BLaER1 treated with 17β-estradiol and CSF1 and Interleukin-3, amounts not matched to agents 10 nM and 100 nM (cell line): Measurements from ENCODE around the gene MYEOV.

ENCODE experiments used
- H3K27ac ChIP-seq, 11 experiments: shearing (Covaris generic); formaldehyde crosslinking; 2 replicates each; pipeline ENCODE4 v1.8.1; 2022
- H3K27me3 ChIP-seq, 11 experiments: shearing (Covaris generic); formaldehyde crosslinking; 2 replicates each; pipeline ENCODE4 v1.8.1; 2022
- H3K36me3 ChIP-seq, 11 experiments: shearing (Covaris generic); formaldehyde crosslinking; 2 replicates each; pipeline ENCODE4 v1.8.1; 2022
- H3K4me1 ChIP-seq, 10 experiments: shearing (Covaris generic); formaldehyde crosslinking; 2 replicates each; pipeline ENCODE4 v1.8.1; 2022
- H3K4me2 ChIP-seq, 11 experiments: shearing (Covaris generic); formaldehyde crosslinking; 2 replicates each; pipeline ENCODE4 v1.8.1; 2022
- H3K4me3 ChIP-seq, 10 experiments: shearing (Covaris generic); formaldehyde crosslinking; 2 replicates each; pipeline ENCODE4 v1.8.1; 2022
- H3K9ac ChIP-seq, 11 experiments: shearing (Covaris generic); formaldehyde crosslinking; 2 replicates each; pipeline ENCODE4 v1.8.1; 2022
- H3K9me3 ChIP-seq, 11 experiments: shearing (Covaris generic); formaldehyde crosslinking; replicated peaks in 1 of 11; 2 replicates each; pipeline ENCODE4 v1.8.1; 2022
- H4K20me1 ChIP-seq, 11 experiments: shearing (Covaris generic); formaldehyde crosslinking; 2 replicates each; pipeline ENCODE4 v1.8.1; 2022
- Cebpa-rat ChIP-seq, 11 experiments: shearing (Covaris generic); IDR thresholded peaks; 2 replicates each; pipeline ENCODE4 v1.8.1; 2022

MYEOV gene

GRCh38 chr11:69293819-69294505 lies at the start of gene MYEOV:
TSS of gene MYEOV (plus strand) at chr11:69294155. CDS start at chr11:69295355, 1,200 bp downstream.
- Histone ChIP-seq H3K9me3 (peaks cover 0 to 10% (median 0%) of the 10 kb centered on the region in 11 experiments; a peak in 2 of 22 replicates), H3K4me3 (no peak within 1 kb of the TSS), H3K9ac (peak within 1 kb of the TSS in 7 of 11 experiments; percentile 11 to 87 (median 79); a peak in 11 of 22 replicates), H3K36me3 (no peaks in the 10 kb centered on the region), H3K4me2 (peak within 1 kb of the TSS; percentile 70 to 100 (median 91)), H3K27me3 (peaks cover 0 to 8% (median 0%) of the 10 kb centered on the region in 11 experiments; a peak in 2 of 22 replicates), H4K20me1 (peaks cover 0 to 17% (median 0%) of the 10 kb centered on the region in 11 experiments; a peak in 3 of 22 replicates), H3K4me1 (peaks cover 52 to 66% (median 63%) of the 10 kb centered on the region in 10 experiments), H3K27ac (peak within 1 kb of the TSS in 9 of 11 experiments; percentile 89 to 98 (median 94); a peak in 18 of 22 replicates)
- TF ChIP-seq Cebpa-rat (IDR thresholded peaks at IDR 0.05), result no peak

- no peak overlapping the region for H3K4me3 ChIP-seq
- H3K9me3 ChIP-seq, result peaks cover 0 to 7% (median 0%) of the 10 kb centered on the region in 11 experiments; a peak in 4 of 22 replicates
- no peaks in the 10 kb centered on the region for H3K36me3 ChIP-seq
- no peak for TF ChIP-seq Cebpa-rat (IDR thresholded peaks at IDR 0.05)
- peaks cover 14 to 18% (median 16%) of the 10 kb centered on the region in 10 experiments for H3K4me1 ChIP-seq
- H3K27ac ChIP-seq, result no peak overlapping the region
- H3K4me2 ChIP-seq, result no peak overlapping the region
- no peaks in the 10 kb centered on the region for H4K20me1 ChIP-seq
- no peaks in the 10 kb centered on the region for H3K27me3 ChIP-seq
- H3K9ac ChIP-seq, result no peak overlapping the region
Observed at GRCh38 chr11:69244266-69244665, 49.7 kb upstream of the MYEOV start.

- H3K4me1 ChIP-seq, result peaks cover 14 to 18% (median 16%) of the 10 kb centered on the region in 10 experiments
- peaks cover 0 to 7% (median 0%) of the 10 kb centered on the region in 11 experiments; a peak in 4 of 22 replicates for H3K9me3 ChIP-seq
- H3K4me3 ChIP-seq, result no peak overlapping the region
- no peak overlapping the region for H3K4me2 ChIP-seq
- no peak for TF ChIP-seq Cebpa-rat (IDR thresholded peaks at IDR 0.05)
- H3K27me3 ChIP-seq, result no peaks in the 10 kb centered on the region
- H3K9ac ChIP-seq, result no peak overlapping the region
- H4K20me1 ChIP-seq, result no peaks in the 10 kb centered on the region
- H3K27ac ChIP-seq, result no peak overlapping the region
- no peaks in the 10 kb centered on the region for H3K36me3 ChIP-seq
Observed at GRCh38 chr11:69245041-69245440, 48.9 kb upstream of the MYEOV start.

GRCh38 chr11:69245491-69246345 lies 48.2 kb upstream of the MYEOV start:
- no peak overlapping the region for H3K4me2 ChIP-seq
- H3K4me3 ChIP-seq, result no peak overlapping the region
- H3K9me3 ChIP-seq, result peaks cover 0 to 7% (median 0%) of the 10 kb centered on the region in 11 experiments; a peak in 4 of 22 replicates
- H3K4me1 ChIP-seq, result peaks cover 14 to 21% (median 17%) of the 10 kb centered on the region in 10 experiments
- H3K36me3 ChIP-seq, result no peaks in the 10 kb centered on the region
- H3K27ac ChIP-seq, result no peak overlapping the region
- no peak overlapping the region for H3K9ac ChIP-seq
- TF ChIP-seq Cebpa-rat (IDR thresholded peaks at IDR 0.05), result no peak
- H3K27me3 ChIP-seq, result no peaks in the 10 kb centered on the region
- H4K20me1 ChIP-seq, result no peaks in the 10 kb centered on the region

GRCh38 chr11:69249311-69250185 lies 44.4 kb upstream of the MYEOV start:
- no peak overlapping the region for H3K27ac ChIP-seq
- no peak overlapping the region for H3K9ac ChIP-seq
- peaks cover 0 to 7% (median 0%) of the 10 kb centered on the region in 10 experiments; a peak in 1 of 20 replicates for H3K4me1 ChIP-seq
- no peaks in the 10 kb centered on the region for H3K36me3 ChIP-seq
- no peak overlapping the region for H3K4me3 ChIP-seq
- H3K9me3 ChIP-seq, result peaks cover 0 to 13% (median 8%) of the 10 kb centered on the region in 11 experiments; a peak in 12 of 22 replicates
- no peak overlapping the region for H3K4me2 ChIP-seq
- no peak for TF ChIP-seq Cebpa-rat (IDR thresholded peaks at IDR 0.05)
- H4K20me1 ChIP-seq, result no peaks in the 10 kb centered on the region
- H3K27me3 ChIP-seq, result no peaks in the 10 kb centered on the region

GRCh38 chr11:69250186-69251056 lies 43.5 kb upstream of the MYEOV start:
- no peak for TF ChIP-seq Cebpa-rat (IDR thresholded peaks at IDR 0.05)
- H3K4me2 ChIP-seq, result no peak overlapping the region
- H4K20me1 ChIP-seq, result no peaks in the 10 kb centered on the region
- no peak overlapping the region for H3K9ac ChIP-seq
- H3K27ac ChIP-seq, result no peak overlapping the region
- H3K4me1 ChIP-seq, result peaks cover 0 to 7% (median 0%) of the 10 kb centered on the region in 10 experiments; a peak in 1 of 20 replicates
- no peak overlapping the region for H3K4me3 ChIP-seq
- H3K36me3 ChIP-seq, result no peaks in the 10 kb centered on the region
- H3K27me3 ChIP-seq, result no peaks in the 10 kb centered on the region
- H3K9me3 ChIP-seq, result peaks cover 0 to 15% (median 8%) of the 10 kb centered on the region in 11 experiments; a peak in 13 of 22 replicates

GRCh38 chr11:69251057-69251393 lies 42.9 kb upstream of the MYEOV start:
- peaks cover 0 to 7% (median 0%) of the 10 kb centered on the region in 10 experiments; a peak in 1 of 20 replicates for H3K4me1 ChIP-seq
- no peaks in the 10 kb centered on the region for H4K20me1 ChIP-seq
- H3K27ac ChIP-seq, result no peak overlapping the region
- H3K36me3 ChIP-seq, result no peaks in the 10 kb centered on the region
- peaks cover 0 to 21% (median 13%) of the 10 kb centered on the region in 11 experiments; a peak in 15 of 22 replicates for H3K9me3 ChIP-seq
- no peak for TF ChIP-seq Cebpa-rat (IDR thresholded peaks at IDR 0.05)
- no peaks in the 10 kb centered on the region for H3K27me3 ChIP-seq
- no peak overlapping the region for H3K9ac ChIP-seq
- H3K4me3 ChIP-seq, result no peak overlapping the region
- H3K4me2 ChIP-seq, result no peak overlapping the region
